Left lung (tissue), 10 donors: ENCODE results near the gene LSM5. TPM values are rescaled to one million over a fixed set of nuclear protein-coding genes. Genes with fewer than 3 reads are reported as not detected.

Experiments
- ATAC-seq: fragments of 200-7000 bp; cut with Tn5 transposase; one replicate; pipeline ENCODE4 v1.9.1; 2020; ENCODE audit warnings: moderate library complexity
- DNase-seq, 4 donors: peaks; one replicate each; pipeline ENCODE4 v3.0.0-alpha.2; 2013 to 2020
- H3K27ac ChIP-seq, 2 donors: fragments of 200-600 bp; sonication (generic) in 1 of 2; one replicate each; pipeline versions ENCODE4 v1.5.0 to v1.8.0; 2020 to 2021
- H3K27me3 ChIP-seq, 2 donors: fragments of 200-600 bp; sonication (generic) in 1 of 2; one replicate each; pipeline versions ENCODE4 v1.5.0 to v1.8.0; 2020 to 2021
- H3K36me3 ChIP-seq, 2 donors: fragments of 200-600 bp; sonication (generic) in 1 of 2; one replicate each; pipeline versions ENCODE4 v1.5.0 to v1.8.0; 2020 to 2021
- H3K4me1 ChIP-seq, 2 donors: fragments of 200-600 bp; one replicate each; pipeline ENCODE4 v1.8.0; 2021
- H3K4me3 ChIP-seq, 2 donors: fragments of 200-600 bp; sonication (generic) in 1 of 2; one replicate each; pipeline versions ENCODE4 v1.5.0 to v1.8.0; 2020 to 2021; ENCODE audit warnings: mild to moderate bottlenecking in 1 of 2
- H3K9me3 ChIP-seq, 2 donors: fragments of 200-600 bp; sonication (generic) in 1 of 2; one replicate each; pipeline versions ENCODE4 v1.5.0 to v1.8.0; 2020 to 2021
- CTCF ChIP-seq, 2 donors: fragments of 200-600 bp; sonication (generic) in 1 of 2; IDR thresholded peaks; one replicate each; pipeline versions ENCODE4 v1.5.0 to v1.8.0; 2021; ENCODE audit warnings: antibody characterized with exemption in 2 of 2
- intact Hi-C, 2 donors: fragments of 100-400 bp; cut with DNase I; formaldehyde crosslinking; loops; one replicate each; pipeline versions ENCODE4 v1.11.2 to v1.14.2; 2022
- polyA plus RNA-seq, 6 donors: library from polyadenylated mRNA; unstranded; fragments of 120-200 nt; gene quantifications; one replicate each; pipeline ENCODE4 v1.2.1, GENCODE V29; 2013; ENCODE audit not compliant: insufficient read length in 6 of 6
- total RNA-seq, 2 donors: library from RNA; stranded (reverse); fragmentation: NEBNext Ultra II Directional; extraction: Animal tissue kit (Norgen Biotek cat#: 25700); gene quantifications; one replicate each; pipeline ENCODE4 v1.2.1, GENCODE V29; 2021
- donor health status: DM: no; HTN: yes; CAD: no.
- donor health status: DM: no; HTN: no; CAD: no.

The LSM5 gene
- total and polyA plus RNA-seq, 8 donors: 39.4 to 90.0 (median 74.5) TPM

GRCh38 chr7:32481176-32481575, 9.0 kb downstream of the LSM5 start:
- intact Hi-C loops: loop anchor here in 1 of 2 donors (10.0 kb wide), 1 partner anchor 266 kb away; no protein-coding TSS in a partner anchor
- no peak for ATAC-seq
- no peak for DNase-seq
- TF ChIP-seq CTCF (IDR thresholded peaks at IDR 0.05): no peak
- H3K36me3 ChIP-seq: peaks cover 0 to 6% of the 10 kb centered on the region in 2 donors
- H3K4me3 ChIP-seq: no peak overlapping the region
- H3K4me1 ChIP-seq: no peaks in the 10 kb centered on the region
- no peak overlapping the region for H3K27ac ChIP-seq
- H3K27me3 ChIP-seq: no peaks in the 10 kb centered on the region
- H3K9me3 ChIP-seq: no peaks in the 10 kb centered on the region

GRCh38 chr7:32479574-32480200, 10.5 kb downstream of the LSM5 start:
- intact Hi-C loops: loop anchor here in 1 of 2 donors (10.0 kb wide), 1 partner anchor 265 kb away; no protein-coding TSS in a partner anchor
- peak; percentile 61 for ATAC-seq
- Histone ChIP-seq H3K4me1 (no peaks in the 10 kb centered on the region), H3K27me3 (peaks cover 0 to 5% of the 10 kb centered on the region in 2 donors), H3K9me3 (no peaks in the 10 kb centered on the region), H3K27ac (no peak overlapping the region), H3K4me3 (no peak overlapping the region), H3K36me3 (no peaks in the 10 kb centered on the region)
- peak; percentile 18 to 77 for TF ChIP-seq CTCF (IDR thresholded peaks at IDR 0.05)
- DNase-seq: peak in 1 of 4 donors; percentile 16

DNA sequence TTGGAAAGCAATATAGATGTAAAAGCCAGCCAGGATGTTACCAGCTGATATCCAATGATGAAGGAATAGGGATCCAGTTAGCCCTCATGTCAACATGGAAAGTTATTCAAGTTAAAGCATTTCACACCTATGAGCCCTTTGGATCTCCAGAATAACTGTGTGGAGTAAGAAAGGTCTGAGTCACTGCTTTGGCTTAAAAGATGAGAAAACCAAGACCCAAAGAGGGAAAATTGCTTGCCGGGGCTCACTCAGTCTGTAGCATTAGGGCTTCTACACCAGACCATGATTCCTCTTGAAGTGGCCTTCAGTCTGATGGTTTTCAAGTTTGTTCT, 12.6 kb downstream of the LSM5 start:
- DNase-seq: no peak
- peaks cover 0 to 6% of the 10 kb centered on the region in 2 donors for H3K27me3 ChIP-seq
- H3K27ac ChIP-seq: no peak overlapping the region
- no peaks in the 10 kb centered on the region for H3K9me3 ChIP-seq
- no peak for ATAC-seq
- no peaks in the 10 kb centered on the region for H3K4me1 ChIP-seq
- H3K4me3 ChIP-seq: no peak overlapping the region
- no peaks in the 10 kb centered on the region for H3K36me3 ChIP-seq
- intact Hi-C loops: no loop called here
- no peak for TF ChIP-seq CTCF (IDR thresholded peaks at IDR 0.05)

- Histone ChIP-seq H3K9me3 (no peaks in the 10 kb centered on the region), H3K4me3 (no peak overlapping the region), H3K36me3 (no peaks in the 10 kb centered on the region), H3K4me1 (no peaks in the 10 kb centered on the region), H3K27me3 (peaks cover 0 to 6% of the 10 kb centered on the region in 2 donors), H3K27ac (no peak overlapping the region)
- intact Hi-C loops: no loop called here
- ATAC-seq (no peak), DNase-seq (no peak)
- TF ChIP-seq CTCF (IDR thresholded peaks at IDR 0.05): no peak
These were observed 13.1 kb downstream of the LSM5 start for GRCh38 chr7:32476816-32477648.

GRCh38 chr7:32474008-32474407, 16.2 kb downstream of the LSM5 start:
- peaks cover 0 to 6% of the 10 kb centered on the region in 2 donors for H3K27me3 ChIP-seq
- DNase-seq: no peak
- intact Hi-C loops: no loop called here

More at GRCh38 chr7:32474008-32474407, 16.2 kb downstream of the LSM5 start:
- H3K27ac ChIP-seq: no peak overlapping the region
- no peaks in the 10 kb centered on the region for H3K4me1 ChIP-seq
- H3K36me3 ChIP-seq: no peaks in the 10 kb centered on the region
- ATAC-seq: no peak
- no peaks in the 10 kb centered on the region for H3K9me3 ChIP-seq
- no peak overlapping the region for H3K4me3 ChIP-seq
- no peak for TF ChIP-seq CTCF (IDR thresholded peaks at IDR 0.05)
